Stomach smooth muscle (tissue), 2 donors: Measurements from ENCODE around the gene PPP4C.

Source experiments
- H3K27ac ChIP-seq: one replicate; pipeline ENCODE4 v1.7.0; 2013; ENCODE audit warnings: mild to moderate bottlenecking, low read length, inconsistent platforms
- H3K27me3 ChIP-seq, 2 donors: one replicate each; pipeline ENCODE4 v1.7.0; 2013; ENCODE audit warnings: low read length in 2 of 2; ENCODE audit not compliant: insufficient read depth in 2 of 2, control insufficient read depth in 1 of 2
- H3K36me3 ChIP-seq, 2 donors: one replicate each; pipeline ENCODE4 v1.7.0; 2013; ENCODE audit warnings: low read length in 2 of 2; ENCODE audit not compliant: control insufficient read depth in 2 of 2, insufficient read depth in 2 of 2
- H3K4me1 ChIP-seq: one replicate; pipeline ENCODE4 v1.7.0; 2013; ENCODE audit warnings: low read length; ENCODE audit not compliant: control insufficient read depth, insufficient read depth
- H3K4me3 ChIP-seq, 2 donors: one replicate each; pipeline ENCODE4 v1.7.0; 2013; ENCODE audit warnings: low read length in 2 of 2
- H3K9ac ChIP-seq, 2 donors: one replicate each; pipeline ENCODE4 v1.7.0; 2013; ENCODE audit warnings: low read length in 2 of 2, mild to moderate bottlenecking in 1 of 2
- H3K9me3 ChIP-seq, 2 donors: one replicate each; pipeline ENCODE4 v1.7.0; 2013; ENCODE audit warnings: low read length in 2 of 2; ENCODE audit not compliant: control insufficient read depth in 2 of 2
- donor health status: healthy.
- donor health status: Pancreatic carcinoma.

The PPP4C gene

GRCh38 chr16:30075503-30076275, at the start of gene PPP4C:
PPP4C (plus strand) TSS chr16:30075994; CDS start chr16:30076378, 384 bp downstream.
- no peaks in the 10 kb centered on the region for H3K9me3 ChIP-seq
- peak within 1 kb of the TSS; percentile 85 for H3K27ac ChIP-seq
- H3K9ac ChIP-seq, result peak within 1 kb of the TSS; percentile 84 to 93
- H3K4me1 ChIP-seq, result peaks cover 30% of the 10 kb centered on the region
- H3K4me3 ChIP-seq, result peak within 1 kb of the TSS; percentile 90 to 94
- no peaks in the 10 kb centered on the region for H3K27me3 ChIP-seq
- H3K36me3 ChIP-seq, result peaks cover 20 to 32% of the 10 kb centered on the region in 2 donors

GRCh38 chr16:30026449-30026848, 49.3 kb upstream of the PPP4C start:
- Histone ChIP-seq H3K27ac (no peak overlapping the region), H3K4me3 (no peak overlapping the region), H3K36me3 (no peaks in the 10 kb centered on the region), H3K27me3 (peaks cover 26 to 32% of the 10 kb centered on the region in 2 donors), H3K9ac (no peak overlapping the region), H3K9me3 (no peaks in the 10 kb centered on the region), H3K4me1 (peaks cover 12% of the 10 kb centered on the region)

- Histone ChIP-seq H3K4me3 (no peak overlapping the region), H3K9me3 (no peaks in the 10 kb centered on the region), H3K27me3 (peaks cover 38 to 45% of the 10 kb centered on the region in 2 donors), H3K9ac (no peak overlapping the region), H3K27ac (no peak overlapping the region), H3K4me1 (peaks cover 10% of the 10 kb centered on the region), H3K36me3 (no peaks in the 10 kb centered on the region)
Measured at GRCh38 chr16:30027588-30028437, 48.0 kb upstream of the PPP4C start.

GRCh38 chr16:30028438-30029076, 47.2 kb upstream of the PPP4C start:
- H3K9ac ChIP-seq, result no peak overlapping the region
- H3K4me3 ChIP-seq, result no peak overlapping the region
- H3K27ac ChIP-seq, result no peak overlapping the region
- H3K4me1 ChIP-seq, result peaks cover 10% of the 10 kb centered on the region
- no peaks in the 10 kb centered on the region for H3K9me3 ChIP-seq
- peaks cover 44 to 52% of the 10 kb centered on the region in 2 donors for H3K27me3 ChIP-seq
- H3K36me3 ChIP-seq, result no peaks in the 10 kb centered on the region

GRCh38 chr16:30030011-30030685, 45.6 kb upstream of the PPP4C start:
- Histone ChIP-seq H3K27ac (no peak overlapping the region), H3K9me3 (no peaks in the 10 kb centered on the region), H3K4me3 (no peak overlapping the region), H3K9ac (no peak overlapping the region), H3K36me3 (no peaks in the 10 kb centered on the region), H3K4me1 (peaks cover 10% of the 10 kb centered on the region), H3K27me3 (peaks cover 50 to 54% of the 10 kb centered on the region in 2 donors)

- H3K4me1 ChIP-seq, result peaks cover 10% of the 10 kb centered on the region
- no peaks in the 10 kb centered on the region for H3K36me3 ChIP-seq
- no peak within 1 kb of the TSS for H3K9ac ChIP-seq
- H3K9me3 ChIP-seq, result no peaks in the 10 kb centered on the region
- H3K27me3 ChIP-seq, result peaks cover 53 to 54% of the 10 kb centered on the region in 2 donors
- H3K27ac ChIP-seq, result no peak within 1 kb of the TSS
- H3K4me3 ChIP-seq, result peak within 1 kb of the TSS in 1 of 2 donors; percentile 1
Measured at GRCh38 chr16:30030841-30031413, 44.9 kb upstream of the PPP4C start, which contains the start of gene TLCD3B. TLCD3B (minus strand) TSS chr16:30031271; CDS start chr16:30030527, 744 bp downstream.

GRCh38 chr16:30031477-30031918, 44.3 kb upstream of the PPP4C start:
- Histone ChIP-seq H3K27me3 (peaks cover 53 to 59% of the 10 kb centered on the region in 2 donors), H3K4me1 (peaks cover 10% of the 10 kb centered on the region), H3K27ac (no peak overlapping the region), H3K9ac (no peak overlapping the region), H3K36me3 (no peaks in the 10 kb centered on the region), H3K9me3 (no peaks in the 10 kb centered on the region), H3K4me3 (peak overlapping the region in 1 of 2 donors; percentile 1)

- Histone ChIP-seq H3K36me3 (no peaks in the 10 kb centered on the region), H3K9me3 (no peaks in the 10 kb centered on the region), H3K27ac (no peak overlapping the region), H3K4me3 (no peak overlapping the region), H3K9ac (no peak overlapping the region), H3K27me3 (peaks cover 50 to 59% of the 10 kb centered on the region in 2 donors), H3K4me1 (peaks cover 10% of the 10 kb centered on the region)
Measured at GRCh38 chr16:30032083-30032819, 43.5 kb upstream of the PPP4C start.

- H3K27ac ChIP-seq, result no peak overlapping the region
- H3K36me3 ChIP-seq, result no peaks in the 10 kb centered on the region
- peaks cover 44 to 54% of the 10 kb centered on the region in 2 donors for H3K27me3 ChIP-seq
- H3K9me3 ChIP-seq, result no peaks in the 10 kb centered on the region
- no peak overlapping the region for H3K4me3 ChIP-seq
- peaks cover 8% of the 10 kb centered on the region for H3K4me1 ChIP-seq
- H3K9ac ChIP-seq, result no peak overlapping the region
Measured at GRCh38 chr16:30033270-30033669, 42.5 kb upstream of the PPP4C start.
